OCI-LY7 (cell line): Measurements from ENCODE around the gene ALDH16A1. TPM values are rescaled to one million over a fixed set of nuclear protein-coding genes. Genes with fewer than 3 reads are reported as not detected.

Experiments
- BruUV-seq: library from RNA; stranded (reverse); fragments of 400-500 nt; replicated peaks from 2 replicates; lab custom pipeline; 2021; lab: Mats Ljungman, UMichigan
- CTCF ChIA-PET: fragments of 300-600 bp; sonication (Branson Sonifier 250); formaldehyde crosslinking; loops from one replicate; lab custom pipeline; 2022; ENCODE audit warnings: antibody characterized with exemption; ENCODE audit not compliant: unreplicated experiment; lab: Charles Lee
- POLR2A ChIA-PET: fragments of 300-600 bp; sonication (Branson Sonifier 250); formaldehyde crosslinking; loops from one replicate; lab custom pipeline; 2022; ENCODE audit warnings: antibody characterized with exemption; lab: Charles Lee
- DNase-seq: peaks from one replicate; pipeline ENCODE4 v3.0.0-alpha.2; 2015; ENCODE audit warnings: low spot score
- H2AFZ ChIP-seq: fragments of 200-600 bp; sonication (generic), shearing (Covaris generic); 2 replicates; pipeline ENCODE4 v1.6.1; 2014; ENCODE audit warnings: mild to moderate bottlenecking, antibody characterized with exemption, low read length, moderate library complexity
- H3K27ac ChIP-seq: fragments of 200-600 bp; sonication (generic); 2 replicates; pipeline ENCODE4 v1.5.1; 2014; ENCODE audit warnings: mixed run types, low read depth, mild to moderate bottlenecking, moderate library complexity, low read length, inconsistent platforms; ENCODE audit not compliant: poor library complexity, severe bottlenecking
- H3K36me3 ChIP-seq: fragments of 200-600 bp; sonication (generic); 2 replicates; pipeline ENCODE4 v1.6.1; 2014; ENCODE audit warnings: mild to moderate bottlenecking, antibody characterized with exemption, low read length, moderate library complexity, mixed read lengths; ENCODE audit not compliant: insufficient read depth
- H3K4me1 ChIP-seq: fragments of 200-600 bp; sonication (generic); 2 replicates; pipeline ENCODE4 v1.5.1; 2014; ENCODE audit warnings: mild to moderate bottlenecking, low read length; ENCODE audit not compliant: insufficient read depth, poor library complexity, severe bottlenecking
- H3K4me2 ChIP-seq: fragments of 200-600 bp; sonication (generic); 2 replicates; pipeline ENCODE4 v1.6.1; 2014; ENCODE audit warnings: mild to moderate bottlenecking, low read length
- H3K4me3 ChIP-seq: fragments of 200-600 bp; sonication (generic); 2 replicates; pipeline ENCODE4 v1.5.1; 2014; ENCODE audit warnings: mild to moderate bottlenecking, low read depth, low read length; ENCODE audit not compliant: poor library complexity, severe bottlenecking
- H3K79me2 ChIP-seq: fragments of 200-600 bp; sonication (generic); 2 replicates; pipeline ENCODE4 v1.6.1; 2016; ENCODE audit warnings: low read depth, mild to moderate bottlenecking, low read length, moderate library complexity, mixed read lengths; ENCODE audit not compliant: insufficient read depth
- H3K9me2 ChIP-seq: fragments of 200-600 bp; sonication (generic); 2 replicates; pipeline ENCODE4 v1.6.1; 2016; ENCODE audit warnings: mild to moderate bottlenecking, low read length, mixed read lengths; ENCODE audit not compliant: insufficient read depth
- H3K9me3 ChIP-seq: fragments of 200-600 bp; sonication (generic); 2 replicates; pipeline ENCODE4 v1.6.1; 2014; ENCODE audit warnings: mild to moderate bottlenecking, mixed run types, low read length, mixed read lengths
- H4K20me1 ChIP-seq: fragments of 200-600 bp; sonication (generic); 2 replicates; pipeline ENCODE4 v1.6.1; 2014; ENCODE audit warnings: mild to moderate bottlenecking, antibody characterized with exemption, low read length, moderate library complexity, mixed read lengths; ENCODE audit not compliant: insufficient read depth
- CTCF ChIP-seq: fragments of 200-600 bp; sonication (generic); conservative IDR thresholded peaks from 2 replicates; pipeline ENCODE4 v1.5.1; 2014; ENCODE audit warnings: mild to moderate bottlenecking, antibody characterized with exemption, low read length, moderate library complexity, mixed read lengths
- EZH2phosphoT487 ChIP-seq: fragments of 200-600 bp; sonication (generic); IDR thresholded peaks from 2 replicates; pipeline ENCODE4 v1.6.1; 2018; ENCODE audit warnings: low read depth, borderline replicate concordance, mild to moderate bottlenecking, mixed run types, antibody characterized with exemption, low read length, moderate library complexity, mixed read lengths
- intact Hi-C: fragments of 100-400 bp; cut with micrococcal nuclease; formaldehyde crosslinking; loops from one replicate; pipeline ENCODE4 v1.10.0; 2022; ENCODE audit not compliant: unreplicated experiment
- total RNA-seq, 2 experiments: library from RNA; depleted of rRNA in 1 of 2; stranded (reverse); fragments of >200 nt in 1 of 2; shearing (Covaris generic) in 1 of 2; gene quantifications; 2 replicates each; pipeline ENCODE4 v1.2.3, GENCODE V29; 2014 to 2022

ALDH16A1 gene
- total RNA-seq, 2 experiments from 2014 or later, result 26.0 to 55.4 TPM

- ChIA-PET POLR2A (no interaction called here), CTCF (no interaction called here)
- no peak within 1 kb of the TSS for H3K27ac ChIP-seq
- TF ChIP-seq EZH2phosphoT487 (no peak), CTCF (no peak)
- no peaks in the 10 kb centered on the region for H4K20me1 ChIP-seq
- H3K36me3 ChIP-seq, result no peaks in the 10 kb centered on the region
- peaks cover 63% of the 10 kb centered on the region for H3K4me1 ChIP-seq
- H3K9me3 ChIP-seq, result no peaks in the 10 kb centered on the region
- H3K4me3 ChIP-seq, result no peak within 1 kb of the TSS
- peak within 1 kb of the TSS; percentile 20; the same call in 1 of the 2 replicates for H3K4me2 ChIP-seq
- BruUV-seq, result no TSS peak
- no peaks in the 10 kb centered on the region for H3K79me2 ChIP-seq
- H3K9me2 ChIP-seq, result no peaks in the 10 kb centered on the region
- intact Hi-C loops, result no loop called here
- no peak for DNase-seq
- no peak within 1 kb of the TSS for H2AFZ ChIP-seq
Observed at GRCh38 chr19:49423071-49423984, 29.7 kb upstream of the ALDH16A1 start, which contains the start of gene PTH2. PTH2 (minus strand) TSS chr19:49423441; CDS start chr19:49423339, 102 bp downstream.

- Histone ChIP-seq H3K36me3 (no peaks in the 10 kb centered on the region), H3K4me1 (peaks cover 63% of the 10 kb centered on the region), H3K27ac (no peak overlapping the region), H4K20me1 (no peaks in the 10 kb centered on the region), H2AFZ (no peak overlapping the region), H3K9me2 (no peaks in the 10 kb centered on the region), H3K4me3 (no peak overlapping the region), H3K4me2 (peak overlapping the region; percentile 20; the same call in 1 of the 2 replicates), H3K79me2 (no peaks in the 10 kb centered on the region), H3K9me3 (no peaks in the 10 kb centered on the region)
- intact Hi-C loops, result no loop called here
- no TSS peak for BruUV-seq
- DNase-seq, result no peak
- CTCF ChIA-PET, result no interaction called here
- POLR2A ChIA-PET, result no interaction called here
- TF ChIP-seq EZH2phosphoT487 (no peak), CTCF (no peak)
Observed at GRCh38 chr19:49423985-49424303, 29.1 kb upstream of the ALDH16A1 start.

GRCh38 chr19:49425178-49425577 lies 27.8 kb upstream of the ALDH16A1 start, which contains the start of gene GFY:
GFY (plus strand) TSS chr19:49425388; CDS start chr19:49426431, 1,043 bp downstream.
- TF ChIP-seq CTCF (no peak), EZH2phosphoT487 (no peak)
- CTCF ChIA-PET, result no interaction called here
- no peaks in the 10 kb centered on the region for H3K79me2 ChIP-seq
- no peak within 1 kb of the TSS for H3K27ac ChIP-seq
- H3K4me2 ChIP-seq, result peak within 1 kb of the TSS; percentile 68
- DNase-seq, result no peak
- peaks cover 67% of the 10 kb centered on the region for H3K4me1 ChIP-seq
- H2AFZ ChIP-seq, result peak within 1 kb of the TSS; percentile 33; the same call in 1 of the 2 replicates
- H3K4me3 ChIP-seq, result peak within 1 kb of the TSS; percentile 59
- POLR2A ChIA-PET, result no interaction called here
- H3K36me3 ChIP-seq, result no peaks in the 10 kb centered on the region
- no TSS peak for BruUV-seq
- intact Hi-C loops, result no loop called here
- no peaks in the 10 kb centered on the region for H3K9me3 ChIP-seq
- H3K9me2 ChIP-seq, result no peaks in the 10 kb centered on the region
- no peaks in the 10 kb centered on the region for H4K20me1 ChIP-seq
